NCI-H1417 treated with DMSO at 0.1 percent for 48 hours (cell line): ENCODE results near the gene CARMIL3.
"Not testable (repeated sequence)": the region's sequence is repeated elsewhere in the genome, so short reads cannot be mapped to it uniquely, and the experiment has no call there.

Source experiments
- DNase-seq: peaks from one replicate; lab custom pipeline; 2025; lab: John Stamatoyannopoulos, UW

Gene CARMIL3

GRCh38 chr14:24051789-24052655, at the start of gene CARMIL3:
Gene CARMIL3 (plus strand): TSS chr14:24052009. CDS start chr14:24052154, 145 bp downstream.
- no peak for DNase-seq

- not testable (repeated sequence) for DNase-seq
These were observed 45.4 kb upstream of the CARMIL3 start for GRCh38 chr14:24006471-24006816.

- peak; percentile 12 for DNase-seq
These were observed 44.8 kb upstream of the CARMIL3 start for GRCh38 chr14:24006817-24007652.

- DNase-seq = no peak
These were observed 40.8 kb upstream of the CARMIL3 start for GRCh38 chr14:24011051-24011450.

- not testable (repeated sequence) for DNase-seq
These were observed 39.0 kb upstream of the CARMIL3 start for GRCh38 chr14:24012726-24013273.

- peak; percentile 27 for DNase-seq
These were observed 37.9 kb upstream of the CARMIL3 start for GRCh38 chr14:24013654-24014514.

- not testable (repeated sequence) for DNase-seq
These were observed 36.1 kb upstream of the CARMIL3 start for GRCh38 chr14:24015745-24016144.

GRCh38 chr14:24018978-24019377, 32.8 kb upstream of the CARMIL3 start:
- not testable (repeated sequence) for DNase-seq

GRCh38 chr14:24019944-24020343, 31.9 kb upstream of the CARMIL3 start:
- DNase-seq = not testable (repeated sequence)

- not testable (repeated sequence) for DNase-seq
These were observed 31.3 kb upstream of the CARMIL3 start for GRCh38 chr14:24020520-24020919.

- not testable (repeated sequence) for DNase-seq
These were observed 26.8 kb upstream of the CARMIL3 start for GRCh38 chr14:24024939-24025418.

- not testable (repeated sequence) for DNase-seq
These were observed 22.1 kb upstream of the CARMIL3 start for GRCh38 chr14:24029687-24030086.

GRCh38 chr14:24031331-24031730, 20.5 kb upstream of the CARMIL3 start:
- not testable (repeated sequence) for DNase-seq

- no peak for DNase-seq
These were observed 18.9 kb upstream of the CARMIL3 start for GRCh38 chr14:24032727-24033418.

- not testable (repeated sequence) for DNase-seq
These were observed 16.0 kb upstream of the CARMIL3 start for GRCh38 chr14:24035769-24036168.

GRCh38 chr14:24036169-24036962, 15.4 kb upstream of the CARMIL3 start:
- DNase-seq = peak; percentile 38

- DNase-seq = not testable (repeated sequence)
These were observed 14.7 kb upstream of the CARMIL3 start for GRCh38 chr14:24036963-24037657.

GRCh38 chr14:24037658-24038037, 14.2 kb upstream of the CARMIL3 start:
- no peak for DNase-seq

GRCh38 chr14:24038686-24039085, 13.1 kb upstream of the CARMIL3 start:
- DNase-seq = no peak
